GM19240 (cell line): ENCODE measurements around the gene DAPK1.

Experiments used
- DNase-seq: peaks from one replicate; pipeline ENCODE4 v3.0.0; 2011; ENCODE audit warnings: low spot score; ENCODE audit not compliant: insufficient read length

DAPK1 gene

GRCh38 chr9:87708986-87709728 is 211.5 kb downstream of the DAPK1 start:
- DNase-seq, result no peak

- DNase-seq, result no peak
These were observed 212.8 kb downstream of the DAPK1 start for GRCh38 chr9:87710443-87710842.

- no peak for DNase-seq
These were observed 214.5 kb downstream of the DAPK1 start for GRCh38 chr9:87711857-87712800.

- DNase-seq, result no peak
These were observed 215.2 kb downstream of the DAPK1 start for GRCh38 chr9:87712801-87713277.

GRCh38 chr9:87713278-87713987 is 215.8 kb downstream of the DAPK1 start:
- no peak for DNase-seq

GRCh38 chr9:87713988-87714330 is 216.3 kb downstream of the DAPK1 start:
- DNase-seq, result no peak

GRCh38 chr9:87714819-87715218 is 217.2 kb downstream of the DAPK1 start:
- DNase-seq, result no peak

- no peak for DNase-seq
These were observed 218.5 kb downstream of the DAPK1 start for GRCh38 chr9:87716141-87716540.

- no peak for DNase-seq
These were observed 219.8 kb downstream of the DAPK1 start for GRCh38 chr9:87717456-87717855.

GRCh38 chr9:87718231-87718630 is 220.6 kb downstream of the DAPK1 start:
- no peak for DNase-seq

GRCh38 chr9:87718852-87719612 is 221.4 kb downstream of the DAPK1 start:
- DNase-seq, result no peak

GRCh38 chr9:87720173-87720572 is 222.5 kb downstream of the DAPK1 start:
- DNase-seq, result no peak

- no peak for DNase-seq
These were observed 224.9 kb downstream of the DAPK1 start for GRCh38 chr9:87722393-87723088.

- no peak for DNase-seq
These were observed 227.8 kb downstream of the DAPK1 start for GRCh38 chr9:87725356-87725899.

GRCh38 chr9:87725900-87726709 is 228.4 kb downstream of the DAPK1 start, which contains the start of gene CTSL:
Gene CTSL (plus strand): TSS chr9:87726119. CDS start chr9:87727604, 1,485 bp downstream.
- no peak for DNase-seq

GRCh38 chr9:87729246-87729645 is 231.6 kb downstream of the DAPK1 start:
- no peak for DNase-seq

- DNase-seq, result no peak
These were observed 233.7 kb downstream of the DAPK1 start for GRCh38 chr9:87731321-87731720.

- no peak for DNase-seq
These were observed 234.7 kb downstream of the DAPK1 start for GRCh38 chr9:87732344-87732743.

- DNase-seq, result no peak
These were observed 235.1 kb downstream of the DAPK1 start for GRCh38 chr9:87732756-87733155.
